ENCODE measurements around the gene FBRSL1. TPM values are rescaled to one million over a fixed set of nuclear protein-coding genes. Genes with fewer than 3 reads are reported as not detected.

The FBRSL1 gene
- total and polyA plus RNA-seq, 2 of the 8 experiments (the other 6 are each of a cell fraction or from before 2014, with no cell fraction given): 18.4 to 109 TPM

- no peak for TF ChIP-seq RFX5 (IDR thresholded peaks at IDR 0.05; ENCODE audit: borderline replicate concordance, low read depth, low read length)
- no peak for TF ChIP-seq RAD21 (IDR thresholded peaks at IDR 0.05 in 1 of 2, conservative IDR thresholded peaks at IDR 0.05 in 1 of 2; ENCODE audit: low read depth in 2 of 2, low read length in 2 of 2)
Measured at GRCh38 chr12:132557291-132558015, 67.5 kb downstream of the FBRSL1 start (continued).
